H1 (cell line): ENCODE measurements around the gene PTPN3. TPM values are rescaled to one million over a fixed set of nuclear protein-coding genes. Genes with fewer than 3 reads are reported as not detected.

Source experiments
- CTCF ChIA-PET: fragments of 300-600 bp; sonication (Branson Sonifier 250); formaldehyde crosslinking; loops from one replicate; lab custom pipeline; 2021; ENCODE audit not compliant: partially characterized antibody; lab: Charles Lee
- POLR2A ChIA-PET: fragments of 300-600 bp; sonication (Branson Sonifier 250); formaldehyde crosslinking; loops from one replicate; lab custom pipeline; 2021; ENCODE audit warnings: inconsistent platforms; ENCODE audit not compliant: partially characterized antibody; lab: Charles Lee
- DNase-seq, 2 experiments: peaks; one replicate each; pipeline versions ENCODE4 v3.0.0 to v3.0.0-alpha.2; 2010 to 2022; ENCODE audit warnings: low spot score in 2 of 2, low read depth in 1 of 2, mixed read lengths in 1 of 2
- FAIRE-seq: peaks from 2 replicates; lab custom pipeline; 2011; peaks lifted over from hg19 to GRCh38; lab: Jason Lieb, UNC
- H2AFZ ChIP-seq: 2 replicates; pipeline ENCODE4 v1.8.1; 2012; ENCODE audit warnings: low read length, inconsistent platforms
- H2AK5ac ChIP-seq: 2 replicates; pipeline ENCODE4 v1.6.1; 2013; ENCODE audit warnings: low read depth, low read length
- H2BK120ac ChIP-seq: replicated peaks from 2 replicates; pipeline ENCODE3; 2013; ENCODE audit warnings: low read depth, low read length, inconsistent platforms
- H2BK12ac ChIP-seq: 2 replicates; pipeline ENCODE4 v1.6.1; 2013; ENCODE audit warnings: low read depth, low read length
- H2BK15ac ChIP-seq: 2 replicates; pipeline ENCODE4 v1.6.1; 2013; ENCODE audit warnings: low read length
- H2BK20ac ChIP-seq: 2 replicates; pipeline ENCODE4 v1.6.1; 2013; ENCODE audit warnings: low read length
- H2BK5ac ChIP-seq: 2 replicates; pipeline ENCODE4 v1.6.1; 2013; ENCODE audit warnings: low read depth, low read length
- H3K14ac ChIP-seq: 2 replicates; pipeline ENCODE4 v1.6.1; 2013; ENCODE audit warnings: inconsistent platforms; ENCODE audit not compliant: insufficient read length
- H3K18ac ChIP-seq: 2 replicates; pipeline ENCODE4 v1.6.1; 2013; ENCODE audit warnings: low read length; ENCODE audit errors: extremely low read depth
- H3K23ac ChIP-seq: 2 replicates; pipeline ENCODE4 v1.6.1; 2013; ENCODE audit warnings: inconsistent platforms; ENCODE audit not compliant: insufficient read length
- H3K23me2 ChIP-seq: 2 replicates; pipeline ENCODE4 v1.6.1; 2013; ENCODE audit warnings: low read depth, low read length
- H3K27ac ChIP-seq: 2 replicates; pipeline ENCODE4 v1.6.1; 2011; ENCODE audit warnings: low read depth, low read length, inconsistent platforms
- H3K27me3 ChIP-seq, 4 experiments: replicated peaks in 1 of 4; 1 replicate in 1 of 4; 2 replicates in 3 of 4; pipeline versions ENCODE4 v1.6.1 to v1.8.1; 2011 to 2013; ENCODE audit warnings: low read length in 3 of 4, mild to moderate bottlenecking in 3 of 4, inconsistent platforms in 2 of 4, mixed read lengths in 2 of 4, moderate library complexity in 1 of 4; ENCODE audit not compliant: control insufficient read depth in 3 of 4, insufficient read depth in 3 of 4; ENCODE audit errors: extremely low read depth in 1 of 4
- H3K36me3 ChIP-seq, 4 experiments: 2 replicates each; pipeline versions ENCODE4 v1.6.1 to v1.8.1; 2011 to 2013; ENCODE audit warnings: mild to moderate bottlenecking in 4 of 4, low read length in 3 of 4, moderate library complexity in 2 of 4, control low read depth in 1 of 4, inconsistent platforms in 1 of 4; ENCODE audit not compliant: insufficient read depth in 4 of 4, control insufficient read depth in 2 of 4
- H3K4ac ChIP-seq: replicated peaks from 2 replicates; pipeline ENCODE3; 2013; ENCODE audit warnings: low read length, low read depth, mixed read lengths, inconsistent platforms; ENCODE audit not compliant: insufficient read length
- H3K4me1 ChIP-seq, 4 experiments: replicated peaks in 1 of 4; 1 replicate in 1 of 4; 2 replicates in 3 of 4; pipeline versions ENCODE4 v1.6.1 to v1.8.1; 2011 to 2013; ENCODE audit warnings: low read length in 3 of 4, inconsistent platforms in 2 of 4, mixed read lengths in 1 of 4; ENCODE audit not compliant: insufficient read depth in 4 of 4, control insufficient read depth in 3 of 4
- H3K4me2 ChIP-seq, 2 experiments: 2 replicates each; pipeline versions ENCODE4 v1.6.1 to v1.8.1; 2011 to 2013; ENCODE audit warnings: low read depth in 2 of 2, low read length in 2 of 2, control low read depth in 1 of 2, inconsistent platforms in 1 of 2, mild to moderate bottlenecking in 1 of 2; ENCODE audit not compliant: insufficient read depth in 1 of 2
- H3K4me3 ChIP-seq, 4 experiments: fragments of 200-600, 300-600 bp in 1 of 4; sonication (generic), shearing (Covaris generic), sonication (Bioruptor Twin) in 1 of 4; 2 replicates each; pipeline versions ENCODE4 v1.5.1 to v1.8.1; 2011 to 2016; ENCODE audit warnings: low read length in 4 of 4, low read depth in 3 of 4, control low read depth in 2 of 4, inconsistent platforms in 2 of 4, mild to moderate bottlenecking in 2 of 4, mixed read lengths in 1 of 4, moderate library complexity in 1 of 4; ENCODE audit not compliant: insufficient read depth in 2 of 4; ENCODE audit errors: extremely low read depth in 1 of 4
- H3K56ac ChIP-seq: replicated peaks from 2 replicates; pipeline ENCODE3; 2013; ENCODE audit warnings: low read depth, mild to moderate bottlenecking, mixed read lengths, low read length, inconsistent platforms; ENCODE audit not compliant: insufficient read length
- H3K79me1 ChIP-seq: 2 replicates; pipeline ENCODE4 v1.6.1; 2013; ENCODE audit warnings: low read depth, low read length, control low read depth
- H3K79me2 ChIP-seq, 2 experiments: 2 replicates each; pipeline versions ENCODE4 v1.6.1 to v1.8.1; 2012 to 2013; ENCODE audit warnings: low read length in 2 of 2, mild to moderate bottlenecking in 2 of 2, inconsistent platforms in 1 of 2; ENCODE audit not compliant: insufficient read depth in 2 of 2, control insufficient read depth in 1 of 2
- H3K9ac ChIP-seq, 4 experiments: replicated peaks in 1 of 4; 1 replicate in 1 of 4; 2 replicates in 3 of 4; pipeline versions ENCODE4 v1.6.1 to v1.8.1; 2011 to 2013; ENCODE audit warnings: low read depth in 3 of 4, low read length in 3 of 4, control low read depth in 2 of 4, mild to moderate bottlenecking in 2 of 4, moderate library complexity in 2 of 4, inconsistent platforms in 1 of 4; ENCODE audit errors: extremely low read depth in 1 of 4
- H3K9me3 ChIP-seq, 2 experiments: 2 replicates each; pipeline versions ENCODE4 v1.6.1 to v1.8.1; 2012 to 2013; ENCODE audit warnings: mild to moderate bottlenecking in 2 of 2, moderate library complexity in 2 of 2, control low read depth in 1 of 2, inconsistent platforms in 1 of 2, low read depth in 1 of 2, low read length in 1 of 2, mixed read lengths in 1 of 2; ENCODE audit not compliant: insufficient read depth in 2 of 2
- H4K20me1 ChIP-seq, 2 experiments: replicated peaks in 1 of 2; 2 replicates each; pipeline versions ENCODE3 to v1.8.1; 2011 to 2013; ENCODE audit warnings: inconsistent platforms in 2 of 2, low read length in 2 of 2, mild to moderate bottlenecking in 1 of 2; ENCODE audit not compliant: insufficient read depth in 2 of 2, control insufficient read depth in 1 of 2
- H4K5ac ChIP-seq: 2 replicates; pipeline ENCODE4 v1.6.1; 2013; ENCODE audit warnings: low read length, low read depth, mixed read lengths, inconsistent platforms; ENCODE audit not compliant: insufficient read length
- H4K8ac ChIP-seq: 2 replicates; pipeline ENCODE4 v1.8.0; 2013; ENCODE audit warnings: mild to moderate bottlenecking, moderate library complexity, low read length, inconsistent platforms; ENCODE audit not compliant: insufficient read depth; ENCODE audit errors: extremely low read depth
- H4K91ac ChIP-seq: replicated peaks from 2 replicates; pipeline ENCODE3; 2013; ENCODE audit warnings: low read length, mixed read lengths, inconsistent platforms; ENCODE audit not compliant: insufficient read length
- BACH1 ChIP-seq: IDR thresholded peaks from 2 replicates; pipeline ENCODE4 v1.6.1; 2012; ENCODE audit warnings: low read length, improper control_type of control experiment
- KDM5A ChIP-seq: fragments of 200-600 bp; IDR thresholded peaks from 2 replicates; pipeline ENCODE4 v1.7.1; 2012; ENCODE audit warnings: mild to moderate bottlenecking, low read length, inconsistent platforms, mixed read lengths
- MAX ChIP-seq: IDR thresholded peaks from 2 replicates; pipeline ENCODE4 v1.6.1; 2012; ENCODE audit warnings: inconsistent platforms
- POLR2AphosphoS5 ChIP-seq: IDR thresholded peaks from 2 replicates; pipeline ENCODE4 v1.6.1; 2011; ENCODE audit warnings: low read depth, low read length
- polyA plus RNA-seq, 7 experiments: library from polyadenylated mRNA; depleted of rRNA in 3 of 7; stranded (reverse) in 5 of 7; unstranded in 2 of 7; fragments of >200 nt in 5 of 7; fragments of 200-250 nt in 2 of 7; gene quantifications; 1 replicate in 5 of 7; 2 replicates in 1 of 7; 4 replicates in 1 of 7; pipeline versions ENCODE4 v1.2.1 to v1.2.3, GENCODE V29; 2011 to 2013; ENCODE audit warnings: missing spikeins in 2 of 7, mixed read lengths in 2 of 7
- total RNA-seq: library from RNA; stranded (reverse); fragmentation: NEBNext Ultra II Directional; extraction: Animal tissue kit (Norgen Biotek cat#: 25700); gene quantifications from 2 replicates; pipeline ENCODE4 v1.2.1, GENCODE V29; 2021

PTPN3 gene
- total and polyA plus RNA-seq, 2 of the 8 experiments (the other 6 are each of a cell fraction or from before 2014, with no cell fraction given) = 2.9 to 3.7 TPM

DNA sequence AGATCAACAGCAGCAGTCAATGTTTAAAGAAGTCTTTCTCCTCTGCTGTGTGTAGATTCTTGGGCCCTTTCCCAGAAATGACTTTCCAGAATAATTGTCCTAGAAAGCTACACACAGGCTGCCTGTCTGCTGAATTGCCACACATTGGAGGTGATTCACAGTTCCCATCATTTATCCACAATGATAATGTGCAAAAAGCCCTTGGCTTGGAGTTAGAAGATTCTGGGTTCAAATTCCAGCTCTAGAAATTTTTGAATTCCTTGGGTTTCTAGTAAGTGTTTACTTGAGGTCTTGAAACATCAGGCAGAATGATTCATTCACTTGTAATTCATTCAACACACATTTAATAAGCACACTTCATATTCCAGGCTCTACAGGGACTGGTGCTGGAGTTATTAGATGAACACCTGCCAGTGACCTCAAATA, 148.7 kb downstream of the PTPN3 start:
- Histone ChIP-seq H3K18ac (no peak overlapping the region), H3K27ac (no peak overlapping the region), H3K79me2 (no peaks in the 10 kb centered on the region), H4K20me1 (no peaks in the 10 kb centered on the region), H3K4me1 (peaks cover 6 to 9% (median 7%) of the 10 kb centered on the region in 4 experiments; a peak in 5 of 7 replicates), H3K4ac (no peak overlapping the region), H2AFZ (no peak overlapping the region), H3K56ac (no peak overlapping the region), H3K4me2 (no peak overlapping the region), H3K4me3 (no peak overlapping the region), H2BK12ac (no peak overlapping the region), H3K27me3 (no peaks in the 10 kb centered on the region), H2BK15ac (no peak overlapping the region), H3K23ac (no peak overlapping the region), H2BK5ac (no peak overlapping the region), H3K36me3 (no peaks in the 10 kb centered on the region), H2AK5ac (no peak overlapping the region), H4K8ac (no peak overlapping the region), H3K9ac (no peak overlapping the region), H3K9me3 (no peaks in the 10 kb centered on the region), H3K79me1 (no peaks in the 10 kb centered on the region)
- POLR2A ChIA-PET = no interaction called here
- no peak for FAIRE-seq
- TF ChIP-seq POLR2AphosphoS5 (no peak), KDM5A (no peak), BACH1 (no peak), MAX (no peak)
- TF ChIP-seq, all 59 proteins: peak for 0
- Histone ChIP-seq H2BK20ac (no peak overlapping the region), H4K91ac (no peak overlapping the region), H3K14ac (no peak overlapping the region), H2BK120ac (no peak overlapping the region), H3K23me2 (no peaks in the 10 kb centered on the region), H4K5ac (no peak overlapping the region)
- CTCF ChIA-PET = interaction anchor here (0.7 to 5.1 kb wide), 4 partner anchors 20 to 627 kb away, joined by 3 to 31 read pairs (median 6); no protein-coding TSS in a partner anchor
- DNase-seq = no peak
